ENCODE data around the gene HIPK1. TPM values are rescaled to one million over a fixed set of nuclear protein-coding genes. Genes with fewer than 3 reads are reported as not detected.
"Not testable (repeated sequence)": the region's sequence is repeated elsewhere in the genome, so short reads cannot be mapped to it uniquely, and the experiment has no call there.

Gene HIPK1
- total RNA-seq, 4 donors from 2014 or later, result 54.4 to 67.6 (median 60.0) TPM

DNA sequence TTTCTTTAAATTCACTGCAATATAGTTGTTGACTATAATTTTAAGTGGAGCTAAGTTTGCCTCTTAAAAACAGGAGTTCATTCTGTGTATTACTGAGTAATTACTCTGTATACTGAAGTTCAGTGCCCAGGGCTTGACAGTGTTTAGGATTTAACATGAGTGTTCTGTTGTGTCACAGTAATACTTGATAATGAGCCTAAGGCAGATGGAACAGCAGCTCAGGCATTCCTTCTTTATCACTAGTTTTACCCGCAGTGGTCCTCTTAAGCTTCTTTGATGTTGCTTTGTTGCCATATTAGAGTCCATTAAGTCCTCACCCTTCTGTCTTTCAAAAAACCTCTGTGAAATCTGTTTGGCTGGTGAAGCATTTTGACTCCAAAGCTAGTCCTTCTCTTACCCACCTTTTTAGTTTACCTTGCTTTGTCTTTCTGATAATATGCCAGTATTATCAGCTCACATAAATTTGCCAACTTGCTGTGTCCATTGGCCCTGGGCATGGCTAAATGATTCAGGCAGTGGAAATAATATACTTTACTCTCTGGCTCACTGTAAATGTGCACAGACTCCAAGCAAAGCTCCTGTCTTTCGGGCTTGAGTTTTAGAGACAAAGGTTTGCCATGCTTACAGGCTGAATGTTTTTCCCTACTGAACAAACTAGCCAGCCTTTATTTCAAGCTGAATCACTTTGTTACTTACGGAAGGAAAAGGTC is 17.7 kb downstream of the HIPK1 start:
- no peak for DNase-seq
- in situ Hi-C loops (cut with MboI; ENCODE audit: low sequenced_read_pairs in 4 of 4) (no loop called here), intact Hi-C loops (cut with DNase I; ENCODE audit: low total_unique reads) (loop anchor here (2.0 kb wide), 1 partner anchor 42 kb away; the partner anchor contains the start of genes AP4B1 and DCLRE1B)
- Histone ChIP-seq H3K27me3 (no peaks in the 10 kb centered on the region), H3K27ac (peak overlapping the region; percentile 44 to 56 (median 48)), H3K36me3 (peaks cover 0 to 13% of the 10 kb centered on the region in 2 donors), H3K4me1 (peaks cover 18 to 26% of the 10 kb centered on the region in 2 donors), H3K9me3 (no peaks in the 10 kb centered on the region), H3K4me3 (no peak overlapping the region)
- ATAC-seq, result peak in 1 of 2 donors; percentile 39
- TF ChIP-seq, protein P1, sequence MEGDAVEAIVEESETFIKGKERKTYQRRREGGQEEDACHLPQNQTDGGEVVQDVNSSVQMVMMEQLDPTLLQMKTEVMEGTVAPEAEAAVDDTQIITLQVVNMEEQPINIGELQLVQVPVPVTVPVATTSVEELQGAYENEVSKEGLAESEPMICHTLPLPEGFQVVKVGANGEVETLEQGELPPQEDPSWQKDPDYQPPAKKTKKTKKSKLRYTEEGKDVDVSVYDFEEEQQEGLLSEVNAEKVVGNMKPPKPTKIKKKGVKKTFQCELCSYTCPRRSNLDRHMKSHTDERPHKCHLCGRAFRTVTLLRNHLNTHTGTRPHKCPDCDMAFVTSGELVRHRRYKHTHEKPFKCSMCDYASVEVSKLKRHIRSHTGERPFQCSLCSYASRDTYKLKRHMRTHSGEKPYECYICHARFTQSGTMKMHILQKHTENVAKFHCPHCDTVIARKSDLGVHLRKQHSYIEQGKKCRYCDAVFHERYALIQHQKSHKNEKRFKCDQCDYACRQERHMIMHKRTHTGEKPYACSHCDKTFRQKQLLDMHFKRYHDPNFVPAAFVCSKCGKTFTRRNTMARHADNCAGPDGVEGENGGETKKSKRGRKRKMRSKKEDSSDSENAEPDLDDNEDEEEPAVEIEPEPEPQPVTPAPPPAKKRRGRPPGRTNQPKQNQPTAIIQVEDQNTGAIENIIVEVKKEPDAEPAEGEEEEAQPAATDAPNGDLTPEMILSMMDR (IDR thresholded peaks at IDR 0.05 in 4 of 5, conservative IDR thresholded peaks at IDR 0.05 in 1 of 5), result no peak
- TF ChIP-seq POLR2A (IDR thresholded peaks at IDR 0.05), result no peak

DNA sequence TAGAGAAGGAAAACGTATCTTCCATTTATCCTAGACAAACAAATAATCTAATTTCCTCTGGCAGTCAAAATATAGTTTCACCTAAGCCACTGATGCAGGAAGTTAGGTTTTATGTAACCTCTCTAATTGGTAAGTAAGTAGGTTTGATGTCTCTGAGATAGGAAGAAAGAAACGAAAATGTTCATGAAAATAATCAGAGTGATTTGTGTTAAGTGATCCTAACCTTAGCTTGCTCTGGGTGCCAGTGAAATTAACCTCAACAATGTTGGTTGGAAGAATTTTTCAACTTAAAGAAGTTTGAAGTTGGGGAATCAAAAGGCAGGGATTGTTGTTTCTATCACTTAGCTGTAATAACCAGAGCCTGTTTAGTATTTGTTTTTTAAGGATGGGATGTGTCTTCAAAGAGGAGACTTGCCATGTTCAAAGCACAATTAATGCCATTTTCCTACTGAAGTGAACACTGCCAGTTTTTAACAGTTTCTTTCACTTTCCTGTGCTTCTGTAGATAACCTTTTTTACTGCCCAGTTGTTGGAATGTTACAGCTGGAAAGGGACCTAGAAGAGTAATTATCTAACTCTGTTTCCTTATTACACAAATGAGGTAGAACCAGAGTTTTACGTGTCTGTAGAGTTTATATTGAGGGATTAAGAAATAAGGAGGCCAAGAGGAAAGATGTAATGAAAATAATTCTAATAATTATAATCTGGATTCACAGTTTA is 18.4 kb downstream of the HIPK1 start:
- intact Hi-C loops (cut with DNase I; ENCODE audit: low total_unique reads) (loop anchor here (2.0 kb wide), 1 partner anchor 43 kb away; the partner anchor contains the start of genes AP4B1 and DCLRE1B), in situ Hi-C loops (cut with MboI; ENCODE audit: low sequenced_read_pairs in 4 of 4) (no loop called here)
- no peak for ATAC-seq
- Histone ChIP-seq H3K4me1 (peaks cover 18 to 29% of the 10 kb centered on the region in 2 donors), H3K9me3 (no peaks in the 10 kb centered on the region), H3K4me3 (no peak overlapping the region), H3K27ac (peak overlapping the region; percentile 44 to 56 (median 48)), H3K27me3 (no peaks in the 10 kb centered on the region), H3K36me3 (peaks cover 0 to 6% of the 10 kb centered on the region in 2 donors)
- no peak for DNase-seq
- TF ChIP-seq, protein P1 (IDR thresholded peaks at IDR 0.05 in 4 of 5, conservative IDR thresholded peaks at IDR 0.05 in 1 of 5), result no peak
- no peak for TF ChIP-seq POLR2A (IDR thresholded peaks at IDR 0.05)

DNA sequence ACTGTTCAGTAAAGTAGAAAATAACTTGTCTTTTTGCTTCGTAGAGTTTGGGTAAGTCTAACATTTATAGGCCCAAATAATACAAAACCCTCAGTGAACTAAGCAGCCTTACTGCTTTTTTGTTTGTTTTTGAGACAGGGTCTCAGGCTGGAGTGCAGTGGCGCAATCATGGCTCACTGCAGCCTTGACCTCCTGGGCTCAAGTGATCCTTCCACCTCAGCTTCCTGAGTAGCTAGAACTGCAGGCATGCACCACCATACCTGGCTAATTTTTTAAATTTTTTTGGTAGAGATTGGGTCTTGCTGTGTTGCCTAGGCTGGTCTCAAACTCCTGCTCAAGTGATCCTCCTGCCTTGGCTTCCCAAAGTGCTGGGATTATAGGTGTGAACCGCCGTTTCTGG is 19.0 kb downstream of the HIPK1 start:
- in situ Hi-C loops (cut with MboI; ENCODE audit: low sequenced_read_pairs in 4 of 4), result not testable (repeated sequence)

DNA sequence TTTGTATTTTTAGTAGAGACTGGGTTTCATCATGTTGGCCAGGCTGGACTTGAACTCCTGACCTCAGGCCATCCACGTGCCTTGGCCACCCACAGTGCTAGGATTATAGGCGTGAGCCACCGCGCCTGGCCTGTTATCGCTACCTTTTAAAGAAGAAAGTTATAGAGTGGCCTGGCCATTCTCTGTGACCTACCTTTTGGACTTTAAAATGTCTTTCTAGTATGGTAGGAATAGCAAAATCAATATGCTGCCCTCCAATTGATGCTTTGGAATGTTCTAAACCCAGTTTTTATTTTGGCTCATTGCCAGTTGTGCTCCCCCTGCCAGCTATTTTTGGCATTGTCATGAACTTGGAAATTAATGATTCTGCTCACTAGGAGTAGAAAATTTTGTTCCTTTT is 19.9 kb downstream of the HIPK1 start:
- TF ChIP-seq, protein P1 (IDR thresholded peaks at IDR 0.05 in 4 of 5, conservative IDR thresholded peaks at IDR 0.05 in 1 of 5), result peak in 2 of 5 experiments; percentile 12 to 42
- TF ChIP-seq POLR2A (IDR thresholded peaks at IDR 0.05), result no peak
- in situ Hi-C loops (cut with MboI; ENCODE audit: low sequenced_read_pairs in 4 of 4), result no loop called here
- Histone ChIP-seq H3K4me1 (peaks cover 18 to 29% of the 10 kb centered on the region in 2 donors), H3K9me3 (no peaks in the 10 kb centered on the region), H3K27ac (no peak overlapping the region), H3K36me3 (peaks cover 0 to 6% of the 10 kb centered on the region in 2 donors), H3K4me3 (no peak overlapping the region), H3K27me3 (no peaks in the 10 kb centered on the region)
- intact Hi-C loops (cut with DNase I; ENCODE audit: low total_unique reads), result no loop called here
- ATAC-seq (no peak), DNase-seq (no peak)

More for the DNA sequence above, 19.0 kb downstream of the HIPK1 start:
- DNase-seq; H3K36me3 ChIP-seq; H3K27me3 ChIP-seq; ATAC-seq; H3K9me3 ChIP-seq; H3K4me3 ChIP-seq; intact Hi-C loops (cut with DNase I; ENCODE audit: low total_unique reads): not testable (repeated sequence)
- Histone ChIP-seq H3K4me1 (peaks cover 18 to 29% of the 10 kb centered on the region in 2 donors), H3K27ac (peak overlapping the region in 3 of 4 donors; percentile 46 to 56 (median 51))

DNA sequence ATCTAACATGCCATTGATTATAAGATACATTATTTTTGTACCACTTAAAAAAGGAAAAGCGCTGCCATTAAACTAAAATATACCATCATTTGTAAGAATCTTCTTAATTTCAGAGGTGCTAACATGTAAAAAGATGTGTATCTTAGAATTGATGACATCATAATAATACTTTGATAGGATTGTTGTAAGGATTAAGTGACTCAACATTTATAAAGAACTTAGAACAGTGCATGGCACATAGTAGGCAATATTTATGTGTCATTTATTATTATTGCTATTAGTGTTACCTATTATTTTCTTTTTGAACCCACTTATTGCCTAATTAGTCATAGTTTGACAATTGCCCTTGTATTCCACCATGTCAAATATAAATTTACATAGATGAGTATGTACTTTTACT is 21.8 kb downstream of the HIPK1 start:
- Histone ChIP-seq H3K9me3 (no peaks in the 10 kb centered on the region), H3K4me1 (peaks cover 18 to 29% of the 10 kb centered on the region in 2 donors), H3K27ac (no peak overlapping the region), H3K27me3 (no peaks in the 10 kb centered on the region), H3K36me3 (peaks cover 0 to 14% of the 10 kb centered on the region in 2 donors), H3K4me3 (no peak overlapping the region)
- DNase-seq, result no peak
- no peak for ATAC-seq
- intact Hi-C loops (cut with DNase I; ENCODE audit: low total_unique reads) (no loop called here), in situ Hi-C loops (cut with MboI; ENCODE audit: low sequenced_read_pairs in 4 of 4) (no loop called here)
- no peak for TF ChIP-seq POLR2A (IDR thresholded peaks at IDR 0.05)
- TF ChIP-seq, protein P1 (IDR thresholded peaks at IDR 0.05 in 4 of 5, conservative IDR thresholded peaks at IDR 0.05 in 1 of 5), result no peak
